ENCODE data around the gene STX10.
"Not testable (repeated sequence)": the region's sequence is repeated elsewhere in the genome, so short reads cannot be mapped to it uniquely, and the experiment has no call there.

STX10 gene

DNA sequence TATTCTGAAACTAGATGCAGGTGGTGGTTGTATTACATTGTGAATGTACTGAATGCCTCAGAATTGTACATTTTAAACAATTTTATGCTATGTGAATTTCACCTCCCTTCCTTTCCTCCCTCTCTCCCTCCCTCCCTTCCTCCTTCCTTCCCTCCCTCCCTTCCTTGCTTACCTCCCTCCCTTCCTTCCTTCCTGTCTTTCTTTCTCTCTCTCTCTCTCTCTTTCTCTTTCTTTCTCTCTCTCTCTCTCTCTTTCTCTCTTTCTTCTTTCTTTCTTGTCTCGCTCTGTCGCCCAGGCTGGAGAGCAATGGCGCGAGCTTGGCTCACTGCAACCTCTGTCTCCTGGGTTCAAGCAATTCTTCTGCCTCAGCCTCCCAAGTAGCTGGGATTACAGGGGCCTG lies 37.2 kb upstream of the STX10 start:
- ChIA-PET CTCF (interaction anchor here (2.2 kb wide), 1 partner anchor 8 kb away, joined by 11 read pairs; no protein-coding TSS in a partner anchor), POLR2A (no interaction called here)
- TF ChIP-seq, protein P1, sequence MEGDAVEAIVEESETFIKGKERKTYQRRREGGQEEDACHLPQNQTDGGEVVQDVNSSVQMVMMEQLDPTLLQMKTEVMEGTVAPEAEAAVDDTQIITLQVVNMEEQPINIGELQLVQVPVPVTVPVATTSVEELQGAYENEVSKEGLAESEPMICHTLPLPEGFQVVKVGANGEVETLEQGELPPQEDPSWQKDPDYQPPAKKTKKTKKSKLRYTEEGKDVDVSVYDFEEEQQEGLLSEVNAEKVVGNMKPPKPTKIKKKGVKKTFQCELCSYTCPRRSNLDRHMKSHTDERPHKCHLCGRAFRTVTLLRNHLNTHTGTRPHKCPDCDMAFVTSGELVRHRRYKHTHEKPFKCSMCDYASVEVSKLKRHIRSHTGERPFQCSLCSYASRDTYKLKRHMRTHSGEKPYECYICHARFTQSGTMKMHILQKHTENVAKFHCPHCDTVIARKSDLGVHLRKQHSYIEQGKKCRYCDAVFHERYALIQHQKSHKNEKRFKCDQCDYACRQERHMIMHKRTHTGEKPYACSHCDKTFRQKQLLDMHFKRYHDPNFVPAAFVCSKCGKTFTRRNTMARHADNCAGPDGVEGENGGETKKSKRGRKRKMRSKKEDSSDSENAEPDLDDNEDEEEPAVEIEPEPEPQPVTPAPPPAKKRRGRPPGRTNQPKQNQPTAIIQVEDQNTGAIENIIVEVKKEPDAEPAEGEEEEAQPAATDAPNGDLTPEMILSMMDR (IDR thresholded peaks at IDR 0.05; ENCODE audit: insufficient read depth, low read length, missing control alignments), result no peak
- no peak for DNase-seq (ENCODE audit: low read depth, low spot score)
- H3K4me3 ChIP-seq (ENCODE audit: low read depth, low read length), result no peak overlapping the region

DNA sequence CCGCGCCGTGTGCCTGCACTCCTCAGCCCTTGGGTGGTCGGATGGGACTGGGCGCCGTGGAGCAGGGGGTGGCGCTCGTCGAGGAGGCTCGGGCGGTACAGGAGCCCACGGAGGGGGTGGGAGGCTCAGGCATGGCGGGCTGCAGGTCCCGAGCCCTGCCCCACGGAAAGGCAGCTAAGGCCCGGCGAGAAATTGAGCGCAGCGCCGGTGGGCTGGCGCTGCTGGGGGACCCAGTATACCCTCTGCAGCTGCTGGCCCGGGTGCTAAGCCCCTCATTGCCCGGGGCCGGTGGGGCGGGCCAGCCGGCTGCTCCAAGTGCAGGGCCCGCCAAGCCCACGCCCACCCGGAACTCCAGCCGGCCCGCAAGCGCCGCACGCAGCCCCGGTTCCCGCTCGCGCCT lies 36.5 kb upstream of the STX10 start:
- CTCF ChIA-PET, result interaction anchor here (2.2 kb wide), 1 partner anchor 8 kb away, joined by 11 read pairs; no protein-coding TSS in a partner anchor
- H3K4me3 ChIP-seq (ENCODE audit: low read depth, low read length); POLR2A ChIA-PET; DNase-seq (ENCODE audit: low read depth, low spot score): not testable (repeated sequence)

DNA sequence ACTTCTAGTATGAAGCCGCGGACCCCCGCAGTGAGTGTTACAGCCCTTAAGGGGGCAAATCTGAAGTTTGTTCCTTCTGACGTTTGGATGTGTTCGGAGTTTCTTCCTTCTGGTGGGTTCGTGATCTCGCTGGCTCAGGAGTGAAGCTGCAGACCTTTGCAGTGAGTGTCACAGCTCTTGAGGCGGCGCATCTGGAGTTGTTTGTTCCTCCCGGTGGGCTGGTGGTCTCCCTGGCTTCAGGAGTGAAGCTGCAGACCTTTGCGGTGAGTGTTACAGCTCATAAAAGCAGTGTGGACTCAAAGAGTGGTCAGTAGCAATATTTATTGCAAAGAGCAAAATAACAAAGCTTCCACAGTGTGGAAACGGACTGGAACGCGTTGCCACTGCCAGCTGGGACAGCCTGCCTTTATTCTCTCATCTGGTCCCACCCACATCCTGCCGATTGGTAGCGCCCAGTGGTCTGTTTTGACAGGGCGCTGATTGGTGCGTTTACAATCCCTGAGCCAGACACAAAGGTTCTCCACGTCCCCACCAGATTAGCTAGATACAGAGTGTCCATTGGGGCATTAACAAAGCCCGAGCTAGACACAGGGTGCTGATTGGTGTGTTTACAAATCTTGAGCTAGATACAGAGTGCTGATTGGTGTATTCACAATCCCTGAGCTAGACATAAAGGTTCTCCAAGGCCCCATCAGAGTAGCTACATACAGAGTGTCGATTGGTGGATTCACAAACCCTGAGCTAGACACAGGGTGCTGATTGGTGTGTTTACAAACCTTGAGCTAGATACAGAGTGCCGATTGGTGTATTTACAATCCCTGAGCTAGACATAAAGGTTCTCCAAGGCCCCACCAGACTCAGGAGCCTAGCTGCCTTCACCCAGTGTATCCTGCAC lies 35.8 kb upstream of the STX10 start:
- DNase-seq (ENCODE audit: low read depth, low spot score); H3K4me3 ChIP-seq (ENCODE audit: low read depth, low read length); POLR2A ChIA-PET: not testable (repeated sequence)
- CTCF ChIA-PET, result interaction anchor here (2.2 kb wide), 1 partner anchor 9 kb away, joined by 11 read pairs; no protein-coding TSS in a partner anchor

DNA sequence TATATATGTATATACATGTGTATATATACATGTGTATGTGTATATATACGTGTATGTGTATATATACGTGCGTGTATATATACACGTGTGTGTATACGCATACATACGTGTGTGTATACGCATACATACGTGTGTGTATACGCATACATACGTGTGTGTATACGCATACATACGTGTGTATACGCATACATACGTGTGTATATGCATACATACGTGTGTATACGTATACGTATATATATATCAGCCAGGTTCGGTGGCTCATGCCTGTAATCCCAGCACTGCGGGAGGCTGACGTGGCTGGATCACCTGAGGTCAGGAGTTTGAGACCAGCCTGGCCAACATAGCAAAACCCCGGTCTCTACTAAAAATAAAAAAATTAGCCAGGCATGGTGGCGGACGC lies 34.8 kb upstream of the STX10 start:
- CTCF ChIA-PET, result interaction anchor here (2.2 kb wide), 1 partner anchor 10 kb away, joined by 11 read pairs; no protein-coding TSS in a partner anchor
- DNase-seq (ENCODE audit: low read depth, low spot score); H3K4me3 ChIP-seq (ENCODE audit: low read depth, low read length); POLR2A ChIA-PET: not testable (repeated sequence)

DNA sequence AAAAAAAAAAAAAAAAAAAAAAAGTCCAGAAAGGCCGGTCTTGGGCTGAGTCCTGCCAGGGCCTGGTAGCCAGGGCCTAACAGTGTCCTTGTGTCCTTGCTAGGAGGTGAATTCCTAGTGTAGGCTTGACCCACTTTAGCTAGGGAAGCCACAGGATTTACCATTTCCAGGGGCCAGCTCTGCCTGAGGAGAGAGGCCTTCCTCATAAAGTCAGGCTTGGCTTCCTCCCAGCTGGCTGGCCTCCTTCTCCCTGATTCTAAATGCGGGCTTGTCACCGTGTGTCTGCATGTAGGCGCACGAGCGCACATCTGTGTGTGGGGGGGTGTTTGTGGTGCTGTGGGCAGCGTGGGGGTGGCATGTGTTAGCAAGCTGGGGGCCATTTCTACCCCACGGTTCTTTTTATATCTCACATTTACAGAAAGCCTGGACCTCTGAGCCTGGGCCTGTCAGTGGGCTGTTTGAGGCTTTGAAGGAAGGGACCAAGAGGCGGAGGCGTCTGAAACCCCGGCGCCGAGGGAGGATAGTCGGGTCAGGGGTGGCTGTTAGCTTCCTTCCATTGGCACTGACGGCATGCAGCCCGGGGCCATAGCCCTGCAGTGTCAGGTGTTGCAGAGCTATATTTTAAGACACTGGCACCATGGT lies 31.7 kb upstream of the STX10 start:
- H3K4me3 ChIP-seq (ENCODE audit: low read depth, low read length), result no peak overlapping the region
- DNase-seq (ENCODE audit: low read depth, low spot score), result no peak
- POLR2A ChIA-PET, result interaction anchor here (0.6 to 1.4 kb wide), 5 partner anchors 15 to 1126 kb away, joined by 3 to 7 read pairs (median 3); no protein-coding TSS in a partner anchor
- CTCF ChIA-PET, result interaction anchor here (1.1 to 5.3 kb wide), 7 partner anchors 8 to 217 kb away, joined by 3 to 57 read pairs (median 4); partner anchors contain the start of gene NACC1
- TF ChIP-seq, protein P1 (IDR thresholded peaks at IDR 0.05; ENCODE audit: insufficient read depth, low read length, missing control alignments), result no peak

DNA sequence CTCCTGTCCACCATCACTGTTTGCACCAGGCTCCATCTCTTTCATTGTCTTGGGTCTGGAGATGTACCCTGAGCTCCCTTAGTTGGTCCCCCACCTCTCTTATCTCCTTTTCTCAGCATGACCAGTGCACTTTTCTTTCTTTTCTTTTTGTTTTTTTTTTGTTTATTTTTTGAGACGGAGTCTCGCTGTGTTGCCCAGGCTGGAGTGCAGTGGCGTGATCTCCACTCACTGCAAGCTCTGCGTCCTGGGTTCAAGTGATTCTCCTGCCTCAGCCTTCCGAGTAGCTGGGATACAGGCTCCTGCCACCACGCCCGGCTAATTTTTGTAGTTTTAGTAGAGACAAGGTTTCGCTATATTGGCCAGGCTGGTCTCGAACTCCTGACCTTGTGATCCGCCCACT lies 28.1 kb upstream of the STX10 start:
- POLR2A ChIA-PET; H3K4me3 ChIP-seq (ENCODE audit: low read depth, low read length); DNase-seq (ENCODE audit: low read depth, low spot score): not testable (repeated sequence)
- CTCF ChIA-PET, result interaction anchor here (1.7 kb wide), 1 partner anchor 16 kb away, joined by 8 read pairs; no protein-coding TSS in a partner anchor

DNA sequence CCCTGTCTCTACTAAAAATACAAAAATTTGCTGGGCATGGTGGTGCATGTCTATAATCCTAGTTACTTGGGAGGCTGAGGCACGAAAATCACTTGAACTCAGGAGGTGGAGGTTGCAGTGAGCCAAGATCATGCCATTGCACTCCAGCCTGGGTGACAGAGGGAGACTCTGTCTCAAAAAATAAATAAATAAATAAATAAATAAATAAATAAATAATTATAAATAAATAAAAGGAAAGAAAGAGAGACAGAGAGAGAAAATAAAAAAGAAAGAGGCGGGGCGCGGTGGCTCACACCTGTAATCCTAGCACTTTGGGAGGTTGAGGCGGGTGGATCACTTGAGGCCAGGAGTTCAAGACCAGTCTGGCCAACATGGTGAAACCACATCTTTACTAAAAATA lies 27.4 kb upstream of the STX10 start:
- ChIA-PET POLR2A (interaction anchor here (0.8 to 1.7 kb wide), 2 partner anchors 14 to 57 kb away, joined by 3 to 5 read pairs; no protein-coding TSS in a partner anchor), CTCF (interaction anchor here (1.5 to 1.7 kb wide), 2 partner anchors 17 kb away, joined by 5 to 8 read pairs; no protein-coding TSS in a partner anchor)
- not testable (repeated sequence) for H3K4me3 ChIP-seq (ENCODE audit: low read depth, low read length); DNase-seq (ENCODE audit: low read depth, low spot score)

DNA sequence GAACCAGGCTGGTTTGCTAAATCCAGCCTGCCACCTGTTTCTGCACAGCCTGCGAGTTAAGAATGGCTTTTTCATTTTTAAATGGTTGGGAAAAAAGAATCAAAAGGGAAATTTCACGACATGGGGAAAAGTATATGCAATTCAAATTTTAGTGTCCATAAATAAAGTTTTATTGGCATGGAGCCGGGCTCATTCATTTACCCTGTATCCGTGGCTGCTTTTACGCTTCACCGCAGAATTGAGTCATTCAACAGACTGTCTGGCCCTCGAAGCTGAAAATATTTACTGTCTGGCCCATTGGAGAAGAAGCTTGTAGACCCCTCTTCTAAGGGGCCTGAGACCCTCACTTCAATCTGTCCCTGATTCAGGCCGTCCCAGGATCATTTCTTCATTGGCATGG lies 26.2 kb upstream of the STX10 start:
- H3K4me3 ChIP-seq (ENCODE audit: low read depth, low read length), result no peak overlapping the region
- TF ChIP-seq, protein P1 (IDR thresholded peaks at IDR 0.05; ENCODE audit: insufficient read depth, low read length, missing control alignments), result no peak
- DNase-seq (ENCODE audit: low read depth, low spot score), result no peak
- POLR2A ChIA-PET, result interaction anchor here (1.7 kb wide), 1 partner anchor 12 kb away, joined by 5 read pairs; no protein-coding TSS in a partner anchor
- CTCF ChIA-PET, result interaction anchor here (1.1 to 1.5 kb wide), 2 partner anchors 14 to 18 kb away, joined by 5 to 6 read pairs; no protein-coding TSS in a partner anchor

Data from AG04449 (cell line).